SK-N-SH (cell line): ENCODE results near the gene GPR157. TPM values are rescaled to one million over a fixed set of nuclear protein-coding genes. Genes with fewer than 3 reads are reported as not detected.

Experiments
- CTCF ChIA-PET: fragments of 300-600, 350-600 bp; formaldehyde crosslinking; extraction: SDS; loops from one replicate; lab custom pipeline; 2021; lab: Yijun Ruan, JAX
- POLR2A ChIA-PET: fragments of 350-600 bp; sonication (Branson Sonifier 250); formaldehyde crosslinking; extraction: SDS; loops from one replicate; lab custom pipeline; 2020; ENCODE audit warnings: antibody characterized with exemption, inconsistent platforms; lab: Yijun Ruan, JAX
- DNase-seq: peaks from one replicate; pipeline ENCODE4 v3.0.0; 2012
- H2AFZ ChIP-seq: fragments of 200-600 bp; sonication (generic); 2 replicates; pipeline ENCODE4 v1.8.1; 2016; ENCODE audit warnings: antibody characterized with exemption, mild to moderate bottlenecking, low read depth
- H3F3A ChIP-seq: fragments of 200-600 bp; sonication (generic); replicated peaks from 2 replicates; pipeline ENCODE3; 2016; ENCODE audit warnings: antibody characterized with exemption, mild to moderate bottlenecking; ENCODE audit not compliant: insufficient read depth
- H3K27ac ChIP-seq, 2 experiments: fragments of 200-500 bp in 1 of 2; fragments of 200-600 bp in 1 of 2; sonication (Bioruptor generic) in 1 of 2; sonication (generic), shearing (Covaris generic) in 1 of 2; 2 replicates each; pipeline versions ENCODE4 v1.5.1 to v1.6.1; 2014 to 2016; ENCODE audit warnings: low read depth in 2 of 2, inconsistent platforms in 1 of 2, low read length in 1 of 2, mild to moderate bottlenecking in 1 of 2, mixed read lengths in 1 of 2
- H3K27me3 ChIP-seq: fragments of 200-600 bp; sonication (generic), shearing (Covaris generic); 2 replicates; pipeline ENCODE4 v1.6.1; 2016; ENCODE audit warnings: mixed run types; ENCODE audit not compliant: insufficient read depth
- H3K36me3 ChIP-seq, 2 experiments: fragments of 200-500 bp in 1 of 2; fragments of 200-600 bp in 1 of 2; sonication (Bioruptor generic) in 1 of 2; sonication (generic) in 1 of 2; replicated peaks in 1 of 2; 2 replicates each; pipeline versions ENCODE3 to v1.5.1; 2014 to 2016; ENCODE audit warnings: low read length in 1 of 2, mild to moderate bottlenecking in 1 of 2; ENCODE audit not compliant: insufficient read depth in 2 of 2, control insufficient read depth in 1 of 2
- H3K4me1 ChIP-seq, 2 experiments: fragments of 200-500 bp in 1 of 2; fragments of 200-600 bp in 1 of 2; sonication (Bioruptor generic) in 1 of 2; sonication (generic), shearing (Covaris generic) in 1 of 2; 2 replicates each; pipeline versions ENCODE4 v1.5.1 to v1.6.1; 2014 to 2016; ENCODE audit warnings: low read depth in 1 of 2, low read length in 1 of 2, mixed run types in 1 of 2; ENCODE audit not compliant: insufficient read depth in 2 of 2, control insufficient read depth in 1 of 2
- H3K4me2 ChIP-seq: fragments of 200-600 bp; sonication (generic), shearing (Covaris generic); 2 replicates; pipeline ENCODE4 v1.6.1; 2017; ENCODE audit warnings: mixed run types
- H3K4me3 ChIP-seq, 2 experiments: fragments of 200-500 bp in 1 of 2; fragments of 200-600 bp in 1 of 2; sonication (Bioruptor generic) in 1 of 2; sonication (generic), shearing (Covaris generic) in 1 of 2; 2 replicates each; pipeline versions ENCODE4 v1.5.1 to v1.8.1; 2014 to 2016; ENCODE audit warnings: low read depth in 2 of 2, inconsistent platforms in 1 of 2, low read length in 1 of 2, mild to moderate bottlenecking in 1 of 2, mixed read lengths in 1 of 2, moderate library complexity in 1 of 2
- H3K79me2 ChIP-seq: fragments of 200-600 bp; sonication (generic); 2 replicates; pipeline ENCODE4 v1.8.1; 2017; ENCODE audit warnings: mild to moderate bottlenecking; ENCODE audit not compliant: insufficient read depth
- H3K9ac ChIP-seq: fragments of 200-600 bp; sonication (generic); 2 replicates; pipeline ENCODE4 v1.6.1; 2017; ENCODE audit warnings: mixed run types
- H3K9me2 ChIP-seq: fragments of 200-600 bp; sonication (generic); 2 replicates; pipeline ENCODE4 v1.6.1; 2017; ENCODE audit warnings: mixed run types
- H3K9me3 ChIP-seq: fragments of 200-600 bp; sonication (generic); 2 replicates; pipeline ENCODE4 v1.6.1; 2017; ENCODE audit warnings: mixed run types, mild to moderate bottlenecking, moderate library complexity
- H4K20me1 ChIP-seq: fragments of 200-600 bp; sonication (generic); 2 replicates; pipeline ENCODE4 v1.6.1; 2017; ENCODE audit warnings: mild to moderate bottlenecking, mixed run types; ENCODE audit not compliant: insufficient read depth
- CHD2 ChIP-seq: fragments of 150-350 bp; IDR thresholded peaks from 2 replicates; pipeline ENCODE4 v1.6.1; 2018; ENCODE audit warnings: low read length; ENCODE audit not compliant: partially characterized antibody
- EP300 ChIP-seq, 2 experiments: IDR thresholded peaks; 2 replicates each; pipeline versions ENCODE4 v1.4.0 to v1.6.1; 2012; ENCODE audit warnings: borderline replicate concordance in 1 of 2, low read depth in 1 of 2, low read length in 1 of 2
- FOSL2 ChIP-seq: IDR thresholded peaks from 2 replicates; pipeline ENCODE4 v1.4.0; 2012; ENCODE audit warnings: low read depth, mild to moderate bottlenecking, moderate library complexity, borderline replicate concordance
- FOXM1 ChIP-seq: IDR thresholded peaks from 2 replicates; pipeline ENCODE4 v1.4.0; 2012; ENCODE audit warnings: low read depth, mild to moderate bottlenecking
- JUND ChIP-seq: IDR thresholded peaks from 2 replicates; pipeline ENCODE4 v1.4.0; 2012
- MXI1 ChIP-seq: IDR thresholded peaks from 2 replicates; pipeline ENCODE4 v1.6.1; 2012; ENCODE audit warnings: mild to moderate bottlenecking, low read depth, low read length, improper control_type of control experiment
- NRF1 ChIP-seq: IDR thresholded peaks from 2 replicates; pipeline ENCODE4 v1.6.1; 2012; ENCODE audit warnings: low read depth, mild to moderate bottlenecking, low read length
- RCOR1 ChIP-seq: fragments of 150-350 bp; IDR thresholded peaks from 2 replicates; pipeline ENCODE4 v1.6.1; 2017; ENCODE audit warnings: antibody characterized with exemption, low read length
- RFX5 ChIP-seq: IDR thresholded peaks from 2 replicates; pipeline ENCODE4 v1.6.1; 2012; ENCODE audit warnings: mild to moderate bottlenecking, improper control_type of control experiment, low read length
- SIN3A ChIP-seq: IDR thresholded peaks from 2 replicates; pipeline ENCODE4 v1.6.1; 2012; ENCODE audit warnings: low read depth, mild to moderate bottlenecking, low read length, moderate library complexity, borderline replicate concordance
- SMC3 ChIP-seq: IDR thresholded peaks from 2 replicates; pipeline ENCODE4 v1.6.1; 2012; ENCODE audit warnings: low read depth, low read length, improper control_type of control experiment
- TEAD4 ChIP-seq: IDR thresholded peaks from 2 replicates; pipeline ENCODE4 v1.4.0; 2012; ENCODE audit warnings: mild to moderate bottlenecking, borderline replicate concordance; ENCODE audit not compliant: insufficient read depth
- YY1 ChIP-seq: IDR thresholded peaks from 2 replicates; pipeline ENCODE4 v1.4.0; 2012; ENCODE audit warnings: low read depth, mild to moderate bottlenecking
- WGBS: methylation state at CpG from one replicate; pipeline ENCODE4 v1.1.6; 2017; ENCODE audit warnings: low lambda C conversion rate; 5-methylcytosine and 5-hydroxymethylcytosine counted together
- polyA plus RNA-seq, 3 experiments: library from polyadenylated mRNA; depleted of rRNA; stranded (reverse); fragments of >200 nt; gene quantifications; 2 replicates each; pipeline ENCODE4 v1.2.3, GENCODE V29; 2012
- TF ChIP-seq, protein P1 (sequence below): IDR thresholded peaks from 2 replicates; pipeline ENCODE4; 2012
- TF ChIP-seq, protein P2 (sequence below): IDR thresholded peaks from 2 replicates; pipeline ENCODE4 v1.4.0; 2012; ENCODE audit warnings: low read depth
- TF ChIP-seq, protein P3 (sequence below): IDR thresholded peaks from 2 replicates; pipeline ENCODE4 v1.4.0; 2012; ENCODE audit warnings: low read depth, borderline replicate concordance
- TF ChIP-seq, protein P4 (sequence below): IDR thresholded peaks from 2 replicates; pipeline ENCODE4 v1.4.0; 2012; ENCODE audit warnings: low read depth, borderline replicate concordance
- TF ChIP-seq, protein P5 (sequence below): fragments of 150-350 bp; IDR thresholded peaks from 2 replicates; pipeline ENCODE4 v1.6.1; 2017; ENCODE audit warnings: antibody characterized with exemption, low read length, low read depth, borderline replicate concordance

GPR157 gene
- polyA plus RNA-seq, 1 of the 3 experiments (the other 2 are of a cell fraction), result 1.8 TPM

DNA sequence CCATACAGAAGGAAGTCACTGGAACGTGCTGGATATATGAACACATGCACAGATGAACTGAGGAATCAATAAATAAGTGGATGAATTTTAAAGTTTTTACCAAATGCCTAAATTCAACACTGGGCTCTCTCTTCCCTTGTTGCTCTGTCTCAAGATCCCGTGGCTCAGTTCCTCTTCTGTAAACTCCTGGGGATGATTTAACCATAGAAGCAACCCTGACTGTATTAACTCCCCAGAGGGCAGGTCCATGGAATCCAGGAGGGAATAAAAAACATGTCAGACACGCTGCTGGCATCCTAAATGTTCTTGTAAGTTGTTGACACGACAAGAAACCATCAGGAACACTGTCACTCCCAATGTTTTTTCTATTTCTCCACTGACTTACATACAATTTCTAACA, 45.3 kb upstream of the GPR157 start:
- Histone ChIP-seq H3K36me3 (peaks cover 10 to 20% of the 10 kb centered on the region in 2 experiments), H3F3A (no peaks in the 10 kb centered on the region), H3K4me3 (no peak overlapping the region), H3K27ac (no peak overlapping the region), H3K79me2 (peaks cover 100% of the 10 kb centered on the region), H3K9me3 (no peaks in the 10 kb centered on the region), H3K4me1 (no peaks in the 10 kb centered on the region), H2AFZ (no peak overlapping the region), H3K9me2 (no peaks in the 10 kb centered on the region), H3K27me3 (no peaks in the 10 kb centered on the region), H4K20me1 (peaks cover 97% of the 10 kb centered on the region), H3K9ac (no peak overlapping the region), H3K4me2 (no peak overlapping the region)
- POLR2A ChIA-PET, result no interaction called here
- TF ChIP-seq JUND, result no peak
- TF ChIP-seq, protein P1, sequence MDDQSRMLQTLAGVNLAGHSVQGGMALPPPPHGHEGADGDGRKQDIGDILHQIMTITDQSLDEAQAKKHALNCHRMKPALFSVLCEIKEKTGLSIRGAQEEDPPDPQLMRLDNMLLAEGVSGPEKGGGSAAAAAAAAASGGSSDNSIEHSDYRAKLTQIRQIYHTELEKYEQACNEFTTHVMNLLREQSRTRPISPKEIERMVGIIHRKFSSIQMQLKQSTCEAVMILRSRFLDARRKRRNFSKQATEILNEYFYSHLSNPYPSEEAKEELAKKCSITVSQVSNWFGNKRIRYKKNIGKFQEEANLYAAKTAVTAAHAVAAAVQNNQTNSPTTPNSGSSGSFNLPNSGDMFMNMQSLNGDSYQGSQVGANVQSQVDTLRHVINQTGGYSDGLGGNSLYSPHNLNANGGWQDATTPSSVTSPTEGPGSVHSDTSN, result no peak
- no peak for TF ChIP-seq CHD2
- no peak for DNase-seq
- 86% methylated on average over 4 of the region's 4 CpGs for WGBS
- CTCF ChIA-PET, result interaction anchor here (3.2 kb wide), 1 partner anchor 64 kb away, joined by 7 read pairs; no protein-coding TSS in a partner anchor

DNA sequence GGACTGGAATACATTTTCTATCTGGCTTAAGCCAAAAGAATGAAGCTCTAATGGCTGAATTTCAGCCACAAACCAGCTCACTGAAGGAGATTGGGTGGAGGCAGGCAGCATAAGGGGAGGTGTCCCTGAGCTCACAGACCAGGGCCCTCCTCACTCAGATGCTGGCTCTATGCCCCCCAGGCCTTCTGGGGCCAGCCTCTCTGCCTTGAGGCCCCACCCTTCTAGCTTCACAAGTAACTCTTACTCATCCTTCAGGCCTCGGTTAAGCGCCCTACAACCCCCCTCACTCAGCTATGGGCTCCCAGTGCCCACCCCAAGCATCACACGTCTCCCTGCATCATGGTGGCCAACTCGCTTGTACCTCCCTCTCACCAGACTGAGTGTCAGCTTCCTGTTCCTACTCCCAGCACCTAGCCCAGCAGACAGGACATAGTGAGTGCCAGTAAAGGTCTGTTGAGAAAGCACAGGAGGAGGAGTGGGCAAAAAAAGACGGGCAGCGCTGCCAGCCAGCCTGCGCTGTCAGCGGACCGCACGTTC, 40.8 kb upstream of the GPR157 start:
- DNase-seq, result no peak
- Histone ChIP-seq H3K36me3 (peaks cover 0 to 6% of the 10 kb centered on the region in 2 experiments), H3K9me2 (no peaks in the 10 kb centered on the region), H3K79me2 (peaks cover 99% of the 10 kb centered on the region), H3K27ac (no peak overlapping the region), H3K9me3 (no peaks in the 10 kb centered on the region), H3K4me2 (no peak overlapping the region), H3K9ac (no peak overlapping the region), H3K4me1 (peaks cover 1 to 2% of the 10 kb centered on the region in 2 experiments; a peak in 2 of 4 replicates), H2AFZ (no peak overlapping the region), H3K27me3 (no peaks in the 10 kb centered on the region), H3F3A (peaks cover 7% of the 10 kb centered on the region), H3K4me3 (no peak overlapping the region), H4K20me1 (peaks cover 97% of the 10 kb centered on the region)
- no peak for TF ChIP-seq NRF1
- no peak for TF ChIP-seq YY1
- no peak for TF ChIP-seq RFX5
- TF ChIP-seq, protein P2, sequence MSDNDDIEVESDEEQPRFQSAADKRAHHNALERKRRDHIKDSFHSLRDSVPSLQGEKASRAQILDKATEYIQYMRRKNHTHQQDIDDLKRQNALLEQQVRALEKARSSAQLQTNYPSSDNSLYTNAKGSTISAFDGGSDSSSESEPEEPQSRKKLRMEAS, result no peak
- TF ChIP-seq, protein P3, sequence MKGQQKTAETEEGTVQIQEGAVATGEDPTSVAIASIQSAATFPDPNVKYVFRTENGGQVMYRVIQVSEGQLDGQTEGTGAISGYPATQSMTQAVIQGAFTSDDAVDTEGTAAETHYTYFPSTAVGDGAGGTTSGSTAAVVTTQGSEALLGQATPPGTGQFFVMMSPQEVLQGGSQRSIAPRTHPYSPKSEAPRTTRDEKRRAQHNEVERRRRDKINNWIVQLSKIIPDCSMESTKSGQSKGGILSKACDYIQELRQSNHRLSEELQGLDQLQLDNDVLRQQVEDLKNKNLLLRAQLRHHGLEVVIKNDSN, result no peak
- no peak for TF ChIP-seq CHD2
- TF ChIP-seq, protein P1, result no peak
- TF ChIP-seq RCOR1, result no peak
- TF ChIP-seq JUND, result no peak
- TF ChIP-seq, protein P4, sequence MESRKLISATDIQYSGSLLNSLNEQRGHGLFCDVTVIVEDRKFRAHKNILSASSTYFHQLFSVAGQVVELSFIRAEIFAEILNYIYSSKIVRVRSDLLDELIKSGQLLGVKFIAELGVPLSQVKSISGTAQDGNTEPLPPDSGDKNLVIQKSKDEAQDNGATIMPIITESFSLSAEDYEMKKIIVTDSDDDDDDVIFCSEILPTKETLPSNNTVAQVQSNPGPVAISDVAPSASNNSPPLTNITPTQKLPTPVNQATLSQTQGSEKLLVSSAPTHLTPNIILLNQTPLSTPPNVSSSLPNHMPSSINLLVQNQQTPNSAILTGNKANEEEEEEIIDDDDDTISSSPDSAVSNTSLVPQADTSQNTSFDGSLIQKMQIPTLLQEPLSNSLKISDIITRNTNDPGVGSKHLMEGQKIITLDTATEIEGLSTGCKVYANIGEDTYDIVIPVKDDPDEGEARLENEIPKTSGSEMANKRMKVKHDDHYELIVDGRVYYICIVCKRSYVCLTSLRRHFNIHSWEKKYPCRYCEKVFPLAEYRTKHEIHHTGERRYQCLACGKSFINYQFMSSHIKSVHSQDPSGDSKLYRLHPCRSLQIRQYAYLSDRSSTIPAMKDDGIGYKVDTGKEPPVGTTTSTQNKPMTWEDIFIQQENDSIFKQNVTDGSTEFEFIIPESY, result no peak
- TF ChIP-seq, protein P5, sequence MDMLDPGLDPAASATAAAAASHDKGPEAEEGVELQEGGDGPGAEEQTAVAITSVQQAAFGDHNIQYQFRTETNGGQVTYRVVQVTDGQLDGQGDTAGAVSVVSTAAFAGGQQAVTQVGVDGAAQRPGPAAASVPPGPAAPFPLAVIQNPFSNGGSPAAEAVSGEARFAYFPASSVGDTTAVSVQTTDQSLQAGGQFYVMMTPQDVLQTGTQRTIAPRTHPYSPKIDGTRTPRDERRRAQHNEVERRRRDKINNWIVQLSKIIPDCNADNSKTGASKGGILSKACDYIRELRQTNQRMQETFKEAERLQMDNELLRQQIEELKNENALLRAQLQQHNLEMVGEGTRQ, result no peak
- TF ChIP-seq MXI1, result no peak
- no peak for TF ChIP-seq EP300 (IDR thresholded peaks at IDR 0.05; ENCODE audit: borderline replicate concordance in 1 of 2, low read depth in 1 of 2, low read length in 1 of 2)
- TF ChIP-seq FOSL2, result no peak
- no peak for TF ChIP-seq SMC3
- no peak for TF ChIP-seq TEAD4
- no peak for TF ChIP-seq FOXM1
- TF ChIP-seq SIN3A, result no peak
- CTCF ChIA-PET, result interaction anchor here (1.3 to 3.6 kb wide), 5 partner anchors 11 to 59 kb away, joined by 4 to 18 read pairs (median 4); no protein-coding TSS in a partner anchor
- POLR2A ChIA-PET, result no interaction called here
- 95% methylated on average over 10 of the region's 10 CpGs for WGBS
